PC-3 (cell line): Measurements from ENCODE around the gene VCAN. TPM values are rescaled to one million over a fixed set of nuclear protein-coding genes. Genes with fewer than 3 reads are reported as not detected.

ENCODE experiments used
- ATAC-seq: fragments of 200-7000 bp; cut with Tn5 transposase; 2 replicates; pipeline ENCODE4 v1.9.1; 2020; ENCODE audit warnings: mild to moderate bottlenecking, moderate library complexity
- BruUV-seq: library from RNA; stranded (reverse); fragments of 400-500 nt; replicated peaks from 2 replicates; lab custom pipeline; 2021; lab: Mats Ljungman, UMichigan
- CTCF ChIA-PET: fragments of 300-600 bp; sonication (Branson Sonifier 250); formaldehyde crosslinking; loops from one replicate; lab custom pipeline; 2022; ENCODE audit warnings: antibody characterized with exemption; lab: Charles Lee
- POLR2A ChIA-PET: fragments of 300-600 bp; sonication (Branson Sonifier 250); formaldehyde crosslinking; loops from one replicate; lab custom pipeline; 2022; ENCODE audit warnings: antibody characterized with exemption; ENCODE audit not compliant: unreplicated experiment; lab: Charles Lee
- DNase-seq: peaks from one replicate; pipeline ENCODE4 v3.0.0-alpha.2; 2015
- H2AFZ ChIP-seq: fragments of 300-600 bp; sonication (generic); 2 replicates; pipeline ENCODE4 v1.6.0; 2016; ENCODE audit warnings: antibody characterized with exemption, low read length
- H3F3A ChIP-seq: fragments of 300-600 bp; sonication (generic); one replicate; pipeline ENCODE4 v1.6.0; 2017; ENCODE audit warnings: antibody characterized with exemption, low read length, control low read depth, mild to moderate bottlenecking; ENCODE audit not compliant: unreplicated experiment
- H3K27ac ChIP-seq: fragments of 300-600 bp; sonication (generic); 2 replicates; pipeline ENCODE4 v1.5.1; 2016; ENCODE audit warnings: mild to moderate bottlenecking, low read length
- H3K27me3 ChIP-seq: fragments of 300-600 bp; sonication (generic); 2 replicates; pipeline ENCODE4 v1.6.1; 2016; ENCODE audit warnings: low read length, mixed read lengths
- H3K36me3 ChIP-seq: fragments of 300-600 bp; sonication (generic); 2 replicates; pipeline ENCODE4 v1.6.1; 2016; ENCODE audit warnings: low read depth, mixed run types, low read length, mixed read lengths
- H3K4me1 ChIP-seq: fragments of 300-600 bp; sonication (generic); 2 replicates; pipeline ENCODE4 v1.5.1; 2016; ENCODE audit warnings: low read length; ENCODE audit not compliant: insufficient read depth
- H3K4me2 ChIP-seq: fragments of 300-600 bp; sonication (generic); 2 replicates; pipeline ENCODE4 v1.6.0; 2016; ENCODE audit warnings: low read length
- H3K4me3 ChIP-seq: fragments of 300-600 bp; sonication (generic); 2 replicates; pipeline ENCODE4 v1.5.1; 2016; ENCODE audit warnings: mild to moderate bottlenecking, low read length, mixed read lengths
- H3K79me2 ChIP-seq: fragments of 300-600 bp; sonication (generic); 2 replicates; pipeline ENCODE4 v1.6.1; 2017; ENCODE audit warnings: low read length, mixed read lengths
- H3K9ac ChIP-seq: fragments of 300-600 bp; sonication (generic); 2 replicates; pipeline ENCODE4 v1.6.0; 2016; ENCODE audit warnings: mild to moderate bottlenecking, low read length
- H3K9me2 ChIP-seq: fragments of 300-600 bp; sonication (generic); replicated peaks from 2 replicates; pipeline ENCODE4 v1.6.1; 2016; ENCODE audit warnings: mixed run types, low read length, mixed read lengths
- H3K9me3 ChIP-seq: fragments of 300-600 bp; sonication (generic); 2 replicates; pipeline ENCODE4 v1.6.1; 2016; ENCODE audit warnings: low read length, mixed read lengths
- H4K20me1 ChIP-seq: fragments of 300-600 bp; sonication (generic); 2 replicates; pipeline ENCODE4 v1.6.1; 2016; ENCODE audit warnings: low read length, mixed read lengths
- EZH2 ChIP-seq: fragments of 300-600 bp; sonication (generic); IDR thresholded peaks from one replicate; pipeline ENCODE4 v1.6.1; 2017; ENCODE audit warnings: antibody characterized with exemption, mild to moderate bottlenecking, low read length; ENCODE audit not compliant: unreplicated experiment
- EZH2phosphoT487 ChIP-seq: fragments of 300-600 bp; sonication (generic); IDR thresholded peaks from 2 replicates; pipeline ENCODE4 v1.6.1; 2018; ENCODE audit warnings: mild to moderate bottlenecking, antibody characterized with exemption, low read length, borderline replicate concordance
- intact Hi-C: fragments of 100-400 bp; cut with micrococcal nuclease; formaldehyde crosslinking; loops from 2 replicates; pipeline ENCODE4 v1.9.0; 2023
- total RNA-seq: library from RNA; depleted of rRNA; stranded (reverse); fragments of >200 nt; gene quantifications from 2 replicates; pipeline ENCODE4 v1.2.3, GENCODE V29; 2014
- TF ChIP-seq, protein P1 (sequence below): fragments of 300-600 bp; sonication (generic); conservative IDR thresholded peaks from 2 replicates; pipeline ENCODE4 v1.5.1; 2017; ENCODE audit warnings: antibody characterized with exemption, low read depth, mild to moderate bottlenecking, low read length

VCAN gene
- total RNA-seq, 1 experiment from 2014 or later, result 6.2 TPM

DNA sequence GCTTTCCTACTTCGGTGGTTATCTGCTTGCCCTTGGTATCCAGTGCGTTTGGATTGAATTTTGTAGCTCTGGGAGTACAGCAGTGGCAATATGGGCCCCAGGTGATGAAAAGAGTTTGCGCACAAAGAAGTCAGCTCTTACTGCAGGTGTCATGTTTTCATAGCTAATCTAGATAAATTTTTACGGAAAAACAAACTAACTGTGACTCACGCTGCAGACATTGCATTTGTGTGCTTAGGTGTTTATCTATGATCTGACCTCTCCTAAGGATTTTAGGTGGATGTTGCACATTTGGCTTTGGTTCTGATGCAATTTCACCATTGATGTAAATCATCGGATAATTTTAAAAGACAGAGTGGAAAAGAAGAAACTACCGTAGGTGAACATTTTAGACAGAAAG, 92.1 kb downstream of the VCAN start:
- peak overlapping the region; percentile 76 for H3K4me2 ChIP-seq
- no peaks in the 10 kb centered on the region for H3K36me3 ChIP-seq
- H3K9ac ChIP-seq, result no peak overlapping the region
- 0 out of 2 replicates have a peak overlapping the region, but pooled peaks have one; percentile 33 for H2AFZ ChIP-seq
- peak; percentile 68 for ATAC-seq
- peak overlapping the region; percentile 61 for H3K27ac ChIP-seq
- intact Hi-C loops, result loop anchor here (1.0 to 10.0 kb wide), 8 partner anchors 46 to 1211 kb away; no protein-coding TSS in a partner anchor
- no peaks in the 10 kb centered on the region for H3K79me2 ChIP-seq
- H3K9me2 ChIP-seq, result no peaks in the 10 kb centered on the region
- H3K27me3 ChIP-seq, result no peaks in the 10 kb centered on the region
- no TSS peak for BruUV-seq
- H4K20me1 ChIP-seq, result no peaks in the 10 kb centered on the region
- peak; percentile 83 for DNase-seq
- H3K4me1 ChIP-seq, result peaks cover 30% of the 10 kb centered on the region
- H3K4me3 ChIP-seq, result peak overlapping the region; percentile 38; the same call in 1 of the 2 replicates
- no peaks in the 10 kb centered on the region for H3K9me3 ChIP-seq
- peaks cover 4% of the 10 kb centered on the region for H3F3A ChIP-seq
- POLR2A ChIA-PET, result no interaction called here
- CTCF ChIA-PET, result interaction anchor here (0.6 to 0.9 kb wide), 3 partner anchors 92 to 132 kb away, joined by 3 to 5 read pairs (median 3); partner anchors contain the start of gene VCAN
- TF ChIP-seq, protein P1, sequence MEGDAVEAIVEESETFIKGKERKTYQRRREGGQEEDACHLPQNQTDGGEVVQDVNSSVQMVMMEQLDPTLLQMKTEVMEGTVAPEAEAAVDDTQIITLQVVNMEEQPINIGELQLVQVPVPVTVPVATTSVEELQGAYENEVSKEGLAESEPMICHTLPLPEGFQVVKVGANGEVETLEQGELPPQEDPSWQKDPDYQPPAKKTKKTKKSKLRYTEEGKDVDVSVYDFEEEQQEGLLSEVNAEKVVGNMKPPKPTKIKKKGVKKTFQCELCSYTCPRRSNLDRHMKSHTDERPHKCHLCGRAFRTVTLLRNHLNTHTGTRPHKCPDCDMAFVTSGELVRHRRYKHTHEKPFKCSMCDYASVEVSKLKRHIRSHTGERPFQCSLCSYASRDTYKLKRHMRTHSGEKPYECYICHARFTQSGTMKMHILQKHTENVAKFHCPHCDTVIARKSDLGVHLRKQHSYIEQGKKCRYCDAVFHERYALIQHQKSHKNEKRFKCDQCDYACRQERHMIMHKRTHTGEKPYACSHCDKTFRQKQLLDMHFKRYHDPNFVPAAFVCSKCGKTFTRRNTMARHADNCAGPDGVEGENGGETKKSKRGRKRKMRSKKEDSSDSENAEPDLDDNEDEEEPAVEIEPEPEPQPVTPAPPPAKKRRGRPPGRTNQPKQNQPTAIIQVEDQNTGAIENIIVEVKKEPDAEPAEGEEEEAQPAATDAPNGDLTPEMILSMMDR, result no peak
- TF ChIP-seq EZH2, result no peak
- no peak for TF ChIP-seq EZH2phosphoT487

DNA sequence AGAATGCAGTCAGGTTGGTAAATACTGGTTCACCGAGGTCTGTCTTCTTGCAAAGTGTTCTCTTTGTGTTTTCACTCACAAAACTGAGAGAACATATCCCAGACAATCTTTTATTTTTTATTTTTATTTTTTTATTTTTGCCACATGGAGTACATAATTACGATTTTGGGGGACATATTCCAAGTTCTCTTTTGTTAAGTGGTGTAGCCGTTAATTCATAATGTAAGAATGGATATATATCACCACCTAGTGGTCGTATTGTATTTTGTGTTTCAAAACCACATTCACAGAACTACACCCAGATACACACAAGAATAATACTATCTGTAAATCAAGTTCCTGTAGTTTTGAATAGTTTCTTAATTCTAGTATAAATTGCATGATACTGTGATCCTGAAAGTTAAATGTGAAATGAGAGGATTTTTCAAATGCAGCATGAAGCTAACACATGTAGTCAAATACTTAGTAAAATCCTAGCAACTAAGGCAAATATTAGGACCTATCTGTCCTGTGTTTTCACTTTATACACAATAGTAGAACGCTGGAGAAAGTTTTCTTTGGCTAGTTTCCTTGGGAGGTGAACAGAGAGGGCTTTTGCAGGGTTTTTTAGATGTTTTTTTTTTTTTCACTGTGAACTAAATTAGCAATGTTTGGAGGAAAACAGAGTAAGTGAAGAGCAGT, 92.7 kb downstream of the VCAN start:
- no peaks in the 10 kb centered on the region for H4K20me1 ChIP-seq
- ChIA-PET POLR2A (no interaction called here), CTCF (interaction anchor here (0.9 kb wide), 1 partner anchor 113 kb away, joined by 5 read pairs; no protein-coding TSS in a partner anchor)
- H3K9ac ChIP-seq, result no peak overlapping the region
- DNase-seq (peak; percentile 70), ATAC-seq (peak; percentile 63)
- no peaks in the 10 kb centered on the region for H3K79me2 ChIP-seq
- H3K36me3 ChIP-seq, result no peaks in the 10 kb centered on the region
- peak overlapping the region; percentile 76 for H3K4me2 ChIP-seq
- BruUV-seq, result no TSS peak
- H2AFZ ChIP-seq, result no peak overlapping the region
- no peaks in the 10 kb centered on the region for H3K27me3 ChIP-seq
- no peak for TF ChIP-seq EZH2phosphoT487
- TF ChIP-seq, protein P1, result peak; percentile 75
- intact Hi-C loops, result loop anchor here (1.0 to 10.0 kb wide), 6 partner anchors 90 to 1212 kb away; no protein-coding TSS in a partner anchor
- H3K4me3 ChIP-seq, result peak overlapping the region; percentile 38; the same call in 1 of the 2 replicates
- H3K27ac ChIP-seq, result peak overlapping the region; percentile 61
- H3K9me2 ChIP-seq, result no peaks in the 10 kb centered on the region
- H3F3A ChIP-seq, result peaks cover 4% of the 10 kb centered on the region
- peaks cover 35% of the 10 kb centered on the region for H3K4me1 ChIP-seq
- H3K9me3 ChIP-seq, result no peaks in the 10 kb centered on the region

DNA sequence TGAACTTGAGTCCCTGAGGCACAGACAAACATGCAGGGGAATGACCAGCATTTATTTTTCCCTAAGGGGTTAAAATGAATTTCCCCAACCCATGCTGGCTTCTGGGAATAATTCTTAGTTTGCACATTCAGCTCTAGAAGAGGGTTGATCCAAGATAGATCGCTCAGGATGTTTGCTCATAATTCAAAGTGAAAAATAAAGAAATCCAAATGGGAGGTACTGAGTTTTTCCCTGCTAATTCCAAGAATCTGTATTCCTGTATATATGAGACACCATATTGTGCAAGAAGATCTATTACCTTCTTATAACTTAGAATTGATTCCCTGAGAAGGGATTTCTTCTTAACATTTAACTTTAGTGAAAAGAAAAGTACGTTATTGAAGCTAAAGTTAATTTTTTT, 96.2 kb downstream of the VCAN start:
- Histone ChIP-seq H3K9me2 (no peaks in the 10 kb centered on the region), H3K9ac (no peak overlapping the region), H3K79me2 (no peaks in the 10 kb centered on the region), H3K27me3 (no peaks in the 10 kb centered on the region), H3K4me2 (peak overlapping the region; percentile 67), H3K36me3 (no peaks in the 10 kb centered on the region), H3K4me1 (peaks cover 34% of the 10 kb centered on the region), H3F3A (peaks cover 4% of the 10 kb centered on the region), H3K27ac (peak overlapping the region; percentile 45), H4K20me1 (no peaks in the 10 kb centered on the region), H3K4me3 (no peak overlapping the region), H3K9me3 (no peaks in the 10 kb centered on the region), H2AFZ (no peak overlapping the region)
- BruUV-seq, result no TSS peak
- no peak for DNase-seq
- TF ChIP-seq EZH2 (no peak), EZH2phosphoT487 (no peak)
- TF ChIP-seq, protein P1, result no peak
- intact Hi-C loops, result loop anchor here (10.0 kb wide), 1 partner anchor 473 kb away; no protein-coding TSS in a partner anchor
- ChIA-PET POLR2A (no interaction called here), CTCF (no interaction called here)
- ATAC-seq, result no peak
